HG03103 (cell line): Measurements from ENCODE around the gene PRDM16.
"Not testable (repeated sequence)": the region's sequence is repeated elsewhere in the genome, so short reads cannot be mapped to it uniquely, and the experiment has no call there.

ENCODE experiments used
- ATAC-seq: cut with Tn5 transposase; IDR thresholded peaks from one replicate; pipeline ENCODE4 v1.9.1; 2021; ENCODE audit warnings: low read depth; ENCODE audit not compliant: unreplicated experiment

Gene PRDM16

GRCh38 chr1:3234956-3235355 is 166.0 kb downstream of the PRDM16 start:
- ATAC-seq: no peak

GRCh38 chr1:3235496-3235895 is 166.5 kb downstream of the PRDM16 start:
- no peak for ATAC-seq

GRCh38 chr1:3236361-3236760 is 167.4 kb downstream of the PRDM16 start:
- ATAC-seq: no peak

- ATAC-seq: no peak
Measured at GRCh38 chr1:3236955-3237354, 168.0 kb downstream of the PRDM16 start.

- no peak for ATAC-seq
Measured at GRCh38 chr1:3237570-3237969, 168.6 kb downstream of the PRDM16 start.

DNA sequence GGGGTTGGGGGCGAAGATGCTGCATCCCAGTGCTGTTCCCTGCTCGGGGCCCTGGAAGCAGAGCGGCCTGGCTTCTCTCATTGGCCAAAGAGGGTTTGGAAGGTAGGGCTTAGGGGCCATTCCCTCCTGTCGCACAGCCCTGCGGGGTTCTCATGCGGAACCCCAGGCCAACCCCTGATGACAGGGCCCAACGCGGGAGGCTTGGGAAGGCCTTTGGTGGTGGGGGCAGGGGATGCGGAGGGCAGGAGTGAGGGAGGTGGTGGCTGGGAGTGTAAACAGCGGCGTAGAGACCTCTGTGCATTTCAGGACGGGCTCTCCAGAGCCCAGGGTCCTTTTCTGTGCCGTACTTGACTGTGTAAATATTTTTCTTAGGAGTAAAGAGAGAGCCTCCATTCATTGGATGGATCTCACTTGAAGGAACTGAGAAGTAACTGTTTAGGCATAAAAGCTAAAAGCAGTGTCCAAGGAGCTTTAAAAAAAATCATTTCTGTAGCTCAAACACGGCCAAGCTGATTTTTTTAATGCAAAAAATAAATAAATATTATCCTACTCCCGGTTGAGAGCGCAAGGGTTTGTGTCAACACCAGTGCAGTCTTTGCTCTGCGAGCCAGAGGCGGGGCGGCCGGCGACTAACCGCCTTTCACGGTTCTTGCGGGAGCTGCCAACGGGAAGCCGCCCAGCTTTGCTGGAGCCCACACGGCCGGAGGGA is 169.1 kb downstream of the PRDM16 start:
- ATAC-seq: no peak

DNA sequence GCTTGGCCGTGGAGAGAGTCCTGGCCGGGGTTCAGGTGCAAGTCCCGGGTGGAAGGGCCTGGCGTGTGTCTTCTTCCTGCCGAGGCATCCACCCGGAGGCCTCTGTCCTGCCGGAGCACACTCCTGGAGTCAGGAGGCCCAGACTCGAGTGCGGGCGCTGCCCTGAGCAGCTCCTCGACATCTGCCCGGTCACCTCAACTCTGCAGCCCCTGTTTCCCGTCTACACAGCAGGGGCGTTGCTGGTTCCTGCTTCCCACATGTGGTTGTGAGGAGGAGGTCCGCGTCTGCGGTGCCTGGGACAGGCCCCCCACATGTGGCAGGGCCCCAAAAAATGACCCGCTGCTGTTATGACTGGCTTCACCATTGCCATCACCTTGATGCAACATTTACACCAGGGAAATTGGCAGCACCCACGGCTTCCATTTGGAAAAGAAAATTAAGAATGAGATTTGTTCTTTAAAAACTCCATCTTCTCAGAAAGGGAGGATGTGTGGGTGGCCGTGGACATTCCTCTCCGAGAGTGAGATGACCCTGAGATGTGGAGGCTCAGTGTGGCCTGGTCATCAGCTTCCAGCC is 169.8 kb downstream of the PRDM16 start:
- ATAC-seq: no peak

- not testable (repeated sequence) for ATAC-seq
Measured at GRCh38 chr1:3239991-3240390, 171.0 kb downstream of the PRDM16 start.

- ATAC-seq: no peak
Measured at GRCh38 chr1:3240524-3241235, 171.7 kb downstream of the PRDM16 start.

- ATAC-seq: no peak
Measured at GRCh38 chr1:3241236-3241550, 172.2 kb downstream of the PRDM16 start.

DNA sequence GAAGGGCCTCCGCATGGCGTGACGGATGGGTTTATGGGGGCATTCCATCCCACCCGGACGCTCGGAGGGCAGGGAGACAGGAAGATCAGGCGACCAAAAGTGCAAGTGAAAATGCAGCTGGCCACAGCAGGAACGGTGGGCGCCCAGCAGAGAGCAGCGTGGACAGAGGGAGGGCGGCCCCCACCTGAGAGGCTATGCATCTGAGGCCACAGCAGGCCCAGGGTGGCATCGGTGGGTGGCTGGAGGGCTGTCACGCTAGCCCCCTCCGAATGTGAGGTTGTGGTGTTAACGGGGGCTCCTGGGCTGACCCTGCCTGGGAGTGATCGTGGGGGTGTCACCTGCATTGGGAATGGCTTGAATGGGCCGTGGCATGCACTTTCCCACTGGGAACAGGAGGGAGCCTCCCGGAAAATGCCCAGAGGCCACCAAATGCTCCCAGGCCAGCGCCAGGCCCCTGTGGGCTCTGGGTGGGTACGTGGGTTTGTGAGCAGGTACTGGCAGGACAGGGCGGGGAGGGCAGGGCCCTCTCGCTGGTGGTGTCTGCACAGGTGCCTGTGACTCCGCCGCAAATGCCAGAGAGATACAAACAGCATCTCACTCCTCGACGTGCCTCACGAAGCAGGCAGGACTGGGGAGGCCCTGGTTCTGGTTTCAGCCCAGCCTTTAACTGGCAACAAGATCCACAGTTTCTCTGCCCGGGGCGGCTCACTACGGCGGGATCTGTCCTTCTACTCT is 172.8 kb downstream of the PRDM16 start:
- ATAC-seq: no peak

- no peak for ATAC-seq
Measured at GRCh38 chr1:3242408-3243260, 173.6 kb downstream of the PRDM16 start.

DNA sequence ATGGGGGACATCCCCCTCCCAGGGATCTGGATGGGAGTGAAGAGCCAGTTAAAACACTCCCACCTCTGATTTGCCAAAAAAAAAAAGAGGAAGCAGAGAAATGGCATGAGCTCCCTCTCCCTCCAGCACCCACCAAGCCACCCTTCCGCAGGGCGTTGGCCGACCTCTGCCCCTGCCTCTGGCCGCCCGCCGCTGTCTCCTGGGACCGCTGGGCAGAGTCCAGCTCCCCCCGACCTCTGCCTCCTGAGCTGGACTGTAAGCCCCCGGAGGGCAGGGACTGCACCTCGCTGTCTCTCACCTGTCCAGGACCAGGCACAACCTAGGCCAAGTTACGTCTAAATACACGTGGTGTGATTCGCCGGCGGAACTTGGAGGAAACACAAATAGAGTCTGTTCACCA is 174.3 kb downstream of the PRDM16 start:
- no peak for ATAC-seq

DNA sequence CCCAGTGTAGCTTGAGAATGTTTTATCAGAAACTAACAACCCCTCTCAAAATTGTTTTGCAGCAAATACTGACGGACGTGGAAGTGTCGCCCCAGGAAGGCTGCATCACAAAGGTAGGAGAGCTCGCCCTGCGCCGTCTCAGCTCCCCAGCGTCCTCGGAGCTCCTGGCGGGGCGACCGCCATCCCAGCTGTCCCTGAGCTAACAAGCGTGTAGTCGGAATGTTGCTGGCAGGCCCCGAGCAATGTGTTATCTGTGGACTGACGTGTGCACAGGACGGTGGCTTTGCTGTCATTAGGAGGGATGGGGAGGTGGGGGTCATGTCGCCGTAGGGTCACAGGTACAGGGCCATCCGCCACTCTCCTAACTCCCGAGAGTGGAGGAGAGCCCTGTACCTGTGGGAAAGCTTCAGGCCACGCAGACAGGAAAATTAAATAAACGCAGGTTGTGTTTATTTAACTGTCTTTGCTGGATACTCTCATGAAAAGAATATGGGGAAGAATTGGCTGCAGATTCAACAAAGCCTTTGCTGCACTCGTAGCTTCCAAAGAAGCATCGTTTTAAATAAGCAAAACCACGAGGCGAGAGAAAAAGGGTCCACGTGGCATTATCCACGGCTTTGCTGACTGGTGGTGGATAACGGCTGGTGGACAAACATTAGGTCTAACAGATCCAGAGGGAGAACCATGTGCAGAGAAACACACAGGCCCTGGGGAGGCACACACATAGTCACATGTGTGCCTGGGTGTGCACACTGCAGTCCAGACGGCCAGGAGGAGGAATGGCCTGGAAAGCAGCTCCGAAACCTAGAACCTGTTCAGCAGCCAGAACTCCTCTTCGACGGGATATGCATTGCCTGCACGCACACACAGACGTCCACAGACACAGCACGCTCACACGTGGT is 175.3 kb downstream of the PRDM16 start:
- no peak for ATAC-seq

GRCh38 chr1:3244927-3245315 is 175.9 kb downstream of the PRDM16 start:
- ATAC-seq: no peak

GRCh38 chr1:3245344-3245743 is 176.3 kb downstream of the PRDM16 start:
- ATAC-seq: no peak

DNA sequence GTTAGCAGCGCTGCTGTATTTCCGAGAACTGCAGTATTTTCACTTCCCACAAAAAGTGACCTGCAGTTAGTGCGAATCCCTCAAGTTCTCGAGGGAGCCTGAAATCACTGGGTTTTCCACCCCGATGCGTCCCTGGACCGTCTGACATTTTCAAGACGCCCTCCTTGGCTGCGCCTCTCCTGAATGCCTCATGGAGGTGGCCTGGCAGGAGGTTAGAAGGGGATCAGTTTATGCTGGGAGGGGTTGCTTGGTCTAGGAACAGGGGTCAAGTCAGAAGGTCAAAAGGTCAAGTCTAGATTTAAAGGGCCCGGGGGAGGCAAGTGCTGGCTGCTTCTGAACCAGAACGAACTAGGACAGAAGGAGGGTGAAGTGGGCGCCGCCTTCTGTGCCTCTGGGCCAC is 176.8 kb downstream of the PRDM16 start:
- no peak for ATAC-seq

GRCh38 chr1:3246251-3246650 is 177.2 kb downstream of the PRDM16 start:
- no peak for ATAC-seq

GRCh38 chr1:3247521-3248121 is 178.6 kb downstream of the PRDM16 start:
- no peak for ATAC-seq
